SK-N-SH treated with all-trans-retinoic acid at 6 μM for 48 hours (cell line): ENCODE measurements around the gene HEPHL1.

Experiments used
- ATAC-seq: fragments of 200-7000 bp; cut with Tn5 transposase; 3 replicates; pipeline ENCODE4 v1.9.1; 2020; ENCODE audit warnings: mild to moderate bottlenecking, moderate library complexity
- ARNTL ChIP-seq: fragments of 450-650 bp; formaldehyde crosslinking; IDR thresholded peaks from 2 replicates; pipeline ENCODE4 v1.5.0; 2020; ENCODE audit warnings: low read depth, mild to moderate bottlenecking, moderate library complexity, borderline replicate concordance
- CREB5 ChIP-seq: fragments of 250-450 bp; sonication (Bioruptor Pico); IDR thresholded peaks from 2 replicates; pipeline ENCODE4 v1.5.1; 2020; ENCODE audit warnings: low read depth, mild to moderate bottlenecking, moderate library complexity
- CSDC2 ChIP-seq: fragments of 250-450 bp; sonication (Bioruptor Pico); IDR thresholded peaks from 2 replicates; pipeline ENCODE4 v1.5.0; 2020; ENCODE audit warnings: mild to moderate bottlenecking, moderate library complexity
- CSRNP3 ChIP-seq: fragments of 250-450 bp; sonication (Bioruptor Pico); IDR thresholded peaks from 2 replicates; pipeline ENCODE4 v1.5.1; 2021; ENCODE audit warnings: mild to moderate bottlenecking, moderate library complexity
- ESRRG ChIP-seq: fragments of 250-450 bp; sonication (Bioruptor Pico); IDR thresholded peaks from 2 replicates; pipeline ENCODE4 v1.6.1; 2021; ENCODE audit warnings: mild to moderate bottlenecking
- GLIS3 ChIP-seq: fragments of 250-450 bp; sonication (Bioruptor Pico); IDR thresholded peaks from 2 replicates; pipeline ENCODE4 v1.5.0; 2020; ENCODE audit warnings: mild to moderate bottlenecking, moderate library complexity
- ISL1 ChIP-seq: fragments of 250-450 bp; sonication (Bioruptor Pico); IDR thresholded peaks from 2 replicates; pipeline ENCODE4 v2.1.2; 2022; ENCODE audit warnings: mild to moderate bottlenecking, moderate library complexity
- OSR1 ChIP-seq: fragments of 250-450 bp; sonication (Bioruptor Pico); IDR thresholded peaks from 2 replicates; pipeline ENCODE4 v1.8.0; 2022; ENCODE audit warnings: moderate library complexity, mild to moderate bottlenecking, inconsistent platforms
- PATZ1 ChIP-seq: fragments of 250-450 bp; sonication (Bioruptor Pico); IDR thresholded peaks from 2 replicates; pipeline ENCODE4 v1.8.0; 2020; ENCODE audit warnings: mild to moderate bottlenecking, moderate library complexity, borderline replicate concordance
- PPARA ChIP-seq: fragments of 250-450 bp; sonication (Bioruptor Pico); IDR thresholded peaks from 2 replicates; pipeline ENCODE4 v1.5.0; 2020; ENCODE audit warnings: mild to moderate bottlenecking, borderline replicate concordance
- RARB ChIP-seq: fragments of 250-450 bp; sonication (Bioruptor Pico); IDR thresholded peaks from 2 replicates; pipeline ENCODE4 v1.8.0; 2021; ENCODE audit warnings: mild to moderate bottlenecking, moderate library complexity
- SNAI2 ChIP-seq: fragments of 250-450 bp; sonication (Bioruptor Pico); IDR thresholded peaks from 2 replicates; pipeline ENCODE4 v1.5.0; 2020; ENCODE audit warnings: mild to moderate bottlenecking, moderate library complexity
- TCF4 ChIP-seq: fragments of 250-450 bp; sonication (Bioruptor Pico); IDR thresholded peaks from 2 replicates; pipeline ENCODE4 v1.8.0; 2021; ENCODE audit warnings: mild to moderate bottlenecking, moderate library complexity, borderline replicate concordance
- TOX ChIP-seq: fragments of 250-450 bp; sonication (Bioruptor Pico); IDR thresholded peaks from 2 replicates; pipeline ENCODE4 v1.8.0; 2021; ENCODE audit warnings: mild to moderate bottlenecking, moderate library complexity, borderline replicate concordance
- TSHZ2 ChIP-seq: fragments of 250-450 bp; sonication (Bioruptor Pico); IDR thresholded peaks from 2 replicates; pipeline ENCODE4 v1.5.0; 2020; ENCODE audit warnings: mild to moderate bottlenecking, moderate library complexity
- ZC3H10 ChIP-seq: fragments of 250-450 bp; sonication (Bioruptor Pico); IDR thresholded peaks from 2 replicates; pipeline ENCODE4 v1.5.1; 2021; ENCODE audit warnings: mild to moderate bottlenecking, moderate library complexity
- ZFP3 ChIP-seq: fragments of 250-450 bp; sonication (Bioruptor Pico); IDR thresholded peaks from 2 replicates; pipeline ENCODE4 v1.5.0; 2020; ENCODE audit warnings: mild to moderate bottlenecking, moderate library complexity
- ZFP30 ChIP-seq: fragments of 450-650 bp; formaldehyde crosslinking; IDR thresholded peaks from 2 replicates; pipeline ENCODE4 v1.5.0; 2022; ENCODE audit warnings: mild to moderate bottlenecking, moderate library complexity
- ZNF565 ChIP-seq: fragments of 450-650 bp; formaldehyde crosslinking; conservative IDR thresholded peaks from 2 replicates; pipeline ENCODE4 v1.5.0; 2020; ENCODE audit warnings: low read depth, mild to moderate bottlenecking, moderate library complexity
- ZNF70 ChIP-seq: fragments of 450-650 bp; formaldehyde crosslinking; IDR thresholded peaks from 2 replicates; pipeline ENCODE4 v1.5.0; 2020; ENCODE audit warnings: mild to moderate bottlenecking, moderate library complexity
- ZNF8 ChIP-seq: fragments of 450-650 bp; formaldehyde crosslinking; IDR thresholded peaks from 2 replicates; pipeline ENCODE4 v1.5.0; 2020; ENCODE audit warnings: mild to moderate bottlenecking, moderate library complexity

The HEPHL1 gene

GRCh38 chr11:94049351-94049750, 28.2 kb downstream of the HEPHL1 start:
- ATAC-seq: no peak
- TF ChIP-seq ZFP30 (CRISPR knock-in tag) (no peak), CSDC2 (CRISPR knock-in tag) (no peak), ISL1 (CRISPR knock-in tag) (no peak), TOX (CRISPR knock-in tag) (no peak), ARNTL (no peak), TSHZ2 (CRISPR knock-in tag) (no peak), ESRRG (CRISPR knock-in tag) (no peak), GLIS3 (CRISPR knock-in tag) (no peak), PPARA (CRISPR knock-in tag) (no peak), OSR1 (CRISPR knock-in tag) (no peak), ZNF565 (CRISPR knock-in tag) (no peak)

- ATAC-seq: no peak
- TF ChIP-seq PATZ1: no peak
- TF ChIP-seq ESRRG (CRISPR knock-in tag): no peak
- no peak for TF ChIP-seq CREB5 (CRISPR knock-in tag)
- TF ChIP-seq PPARA (CRISPR knock-in tag): no peak
- no peak for TF ChIP-seq TCF4 (CRISPR knock-in tag)
- TF ChIP-seq ZNF565 (CRISPR knock-in tag): no peak
- TF ChIP-seq OSR1 (CRISPR knock-in tag): no peak
- TF ChIP-seq ZFP30 (CRISPR knock-in tag): no peak
- no peak for TF ChIP-seq SNAI2
Observed at GRCh38 chr11:94058630-94059029, 37.5 kb downstream of the HEPHL1 start.

GRCh38 chr11:94059065-94059464, 37.9 kb downstream of the HEPHL1 start:
- ATAC-seq: no peak
- TF ChIP-seq OSR1 (CRISPR knock-in tag): no peak
- TF ChIP-seq ISL1 (CRISPR knock-in tag): no peak
- no peak for TF ChIP-seq ZC3H10 (CRISPR knock-in tag)
- no peak for TF ChIP-seq ZFP3 (CRISPR knock-in tag)
- TF ChIP-seq ZNF565 (CRISPR knock-in tag): no peak
- no peak for TF ChIP-seq SNAI2
- TF ChIP-seq RARB (CRISPR knock-in tag): no peak
- no peak for TF ChIP-seq ZNF8
- no peak for TF ChIP-seq CSRNP3 (CRISPR knock-in tag)
- no peak for TF ChIP-seq ZNF70 (CRISPR knock-in tag)
- no peak for TF ChIP-seq ZFP30 (CRISPR knock-in tag)
- no peak for TF ChIP-seq CSDC2 (CRISPR knock-in tag)
- no peak for TF ChIP-seq ARNTL
- no peak for TF ChIP-seq CREB5 (CRISPR knock-in tag)
